HepG2 (cell line): ENCODE results near the gene ZFAND4. TPM values are rescaled to one million over a fixed set of nuclear protein-coding genes. Genes with fewer than 3 reads are reported as not detected.
"Not testable (repeated sequence)": the region's sequence is repeated elsewhere in the genome, so short reads cannot be mapped to it uniquely, and the experiment has no call there.

Source experiments
- ATAC-seq: fragments of 200-7000 bp; cut with Tn5 transposase; 3 replicates; pipeline ENCODE4 v1.9.1; 2020; ENCODE audit warnings: mild to moderate bottlenecking, moderate library complexity
- BruUV-seq: library from RNA; stranded (reverse); fragments of 400-500 nt; replicated peaks from 2 replicates; lab custom pipeline; 2021; lab: Mats Ljungman, UMichigan
- CTCF ChIA-PET: fragments of 300-600 bp; formaldehyde crosslinking; extraction: SDS; loops from one replicate; lab custom pipeline; 2021; ENCODE audit warnings: low total read pairs, inconsistent platforms, low intra/inter-chr PET ratio; lab: Yijun Ruan, JAX
- POLR2A ChIA-PET: fragments of 350-600 bp; sonication (Branson Sonifier 250); formaldehyde crosslinking; loops from one replicate; lab custom pipeline; 2020; ENCODE audit warnings: antibody characterized with exemption, inconsistent platforms; lab: Yijun Ruan, JAX
- DNase-seq: peaks from one replicate; pipeline ENCODE4 v3.0.0-alpha.2; 2015; ENCODE audit warnings: low spot score
- FAIRE-seq: peaks from 3 replicates; lab custom pipeline; 2011; peaks lifted over from hg19 to GRCh38; lab: Jason Lieb, UNC
- H2AFZ ChIP-seq: one replicate; pipeline ENCODE4 v1.6.1; 2011; ENCODE audit warnings: low read length, inconsistent platforms
- H3K27ac ChIP-seq: fragments of 300-600 bp; 3 replicates; pipeline ENCODE4 v1.8.0; 2011; ENCODE audit warnings: mixed run types, mild to moderate bottlenecking, mixed read lengths, low read length, inconsistent platforms; ENCODE audit not compliant: insufficient read depth; ENCODE audit errors: extremely low read length
- H3K27me3 ChIP-seq, 2 experiments: fragments of 200-600 bp in 1 of 2; 2 replicates in 1 of 2; 3 replicates in 1 of 2; pipeline versions ENCODE4 v1.6.0 to v1.8.0; 2011; ENCODE audit warnings: low read length in 2 of 2, mild to moderate bottlenecking in 2 of 2, moderate library complexity in 2 of 2, inconsistent platforms in 1 of 2; ENCODE audit not compliant: insufficient read depth in 2 of 2, control insufficient read depth in 1 of 2
- H3K36me3 ChIP-seq, 2 experiments: fragments of 200-600 bp in 1 of 2; replicated peaks in 1 of 2; 2 replicates in 1 of 2; 3 replicates in 1 of 2; pipeline versions ENCODE4 v1.5.1 to v1.8.0; 2011; ENCODE audit warnings: low read length in 2 of 2, inconsistent platforms in 1 of 2; ENCODE audit not compliant: insufficient read depth in 2 of 2, control insufficient read depth in 1 of 2
- H3K4me1 ChIP-seq: 2 replicates; pipeline ENCODE4 v1.5.1; 2012; ENCODE audit warnings: low read length, inconsistent platforms; ENCODE audit not compliant: insufficient read depth
- H3K4me2 ChIP-seq: 2 replicates; pipeline ENCODE4 v1.6.0; 2011; ENCODE audit warnings: low read depth, low read length, inconsistent platforms
- H3K4me3 ChIP-seq, 3 experiments: fragments of 200-600 bp in 1 of 3; sonication (generic), shearing (Covaris generic) in 1 of 3; replicated peaks in 1 of 3; 2 replicates each; pipeline ENCODE4 v1.5.1; 2011 to 2016; ENCODE audit warnings: low read length in 3 of 3, inconsistent platforms in 2 of 3, low read depth in 2 of 3, mild to moderate bottlenecking in 2 of 3, control low read depth in 1 of 3, mixed read lengths in 1 of 3; ENCODE audit not compliant: insufficient read depth in 1 of 3
- H3K79me2 ChIP-seq: one replicate; pipeline ENCODE4 v1.6.1; 2011; ENCODE audit warnings: low read length, inconsistent platforms; ENCODE audit not compliant: insufficient read depth
- H3K9ac ChIP-seq: 2 replicates; pipeline ENCODE4 v1.6.0; 2011; ENCODE audit warnings: mild to moderate bottlenecking, low read depth, low read length, inconsistent platforms; ENCODE audit not compliant: insufficient read depth
- H3K9me3 ChIP-seq: 2 replicates; pipeline ENCODE4 v1.5.1; 2012; ENCODE audit warnings: mild to moderate bottlenecking, low read length
- H4K20me1 ChIP-seq: 2 replicates; pipeline ENCODE4 v1.6.0; 2011; ENCODE audit warnings: inconsistent platforms, mild to moderate bottlenecking, low read length, moderate library complexity; ENCODE audit not compliant: insufficient read depth
- FOXA1 ChIP-seq, 2 experiments: fragments of 450-650 bp in 1 of 2; sonication (generic) in 1 of 2; formaldehyde crosslinking in 1 of 2; IDR thresholded peaks; 2 replicates each; pipeline versions ENCODE4 v1.4.0 to v1.6.1; 2016 to 2020; ENCODE audit warnings: missing genetic modification reagents in 1 of 2
- FOXA3 ChIP-seq: IDR thresholded peaks from 2 replicates; pipeline ENCODE4 v1.6.1; 2016; ENCODE audit warnings: missing genetic modification reagents, missing compliant biosample characterization
- FOXP1 ChIP-seq, 2 experiments: fragments of 450-650 bp in 1 of 2; IDR thresholded peaks; 2 replicates each; pipeline ENCODE4 v1.6.1; 2017 to 2018; ENCODE audit warnings: antibody characterized with exemption in 1 of 2
- FOXP4 ChIP-seq: sonication (generic); formaldehyde crosslinking; IDR thresholded peaks from 2 replicates; pipeline ENCODE4 v1.4.0; 2020; ENCODE audit warnings: missing genetic modification reagents
- FUBP1 ChIP-seq: sonication (generic); formaldehyde crosslinking; IDR thresholded peaks from 2 replicates; pipeline ENCODE4 v1.5.1; 2020; ENCODE audit warnings: missing genetic modification reagents, mild to moderate bottlenecking, borderline replicate concordance
- HNF4A ChIP-seq: sonication (generic); formaldehyde crosslinking; IDR thresholded peaks from 2 replicates; pipeline ENCODE4 v1.4.0; 2020; ENCODE audit warnings: missing genetic modification reagents
- PAXIP1 ChIP-seq: sonication (generic); formaldehyde crosslinking; conservative IDR thresholded peaks from 2 replicates; pipeline ENCODE4 v1.4.0; 2020; ENCODE audit warnings: mild to moderate bottlenecking, missing genetic modification reagents, moderate library complexity
- RFX3 ChIP-seq: IDR thresholded peaks from 2 replicates; pipeline ENCODE4 v1.6.1; 2016; ENCODE audit warnings: missing biosample characterization, missing genetic modification reagents
- SOX5 ChIP-seq: IDR thresholded peaks from 2 replicates; pipeline ENCODE4 v1.6.1; 2016; ENCODE audit warnings: borderline replicate concordance
- ZNF430 ChIP-seq: sonication (generic); formaldehyde crosslinking; IDR thresholded peaks from 2 replicates; pipeline ENCODE4 v1.9.0; 2021; ENCODE audit warnings: mild to moderate bottlenecking, missing genetic modification reagents
- ZNF543 ChIP-seq: sonication (generic); formaldehyde crosslinking; IDR thresholded peaks from 2 replicates; pipeline ENCODE4 v1.4.0; 2020; ENCODE audit warnings: mild to moderate bottlenecking, missing genetic modification reagents
- ZNF652 ChIP-seq: IDR thresholded peaks from 2 replicates; pipeline ENCODE4 v1.6.1; 2016; ENCODE audit warnings: low read depth, borderline replicate concordance
- WGBS: methylation state at CpG from one replicate; pipeline ENCODE4 v1.1.6; 2017; ENCODE audit warnings: low lambda C conversion rate; 5-methylcytosine and 5-hydroxymethylcytosine counted together
- in situ Hi-C: cut with HindIII; loops from 2 replicates; pipeline ENCODE4 v1.10.0; 2017; ENCODE audit warnings: low pct_unique_long_range_greater_than_20kb; ENCODE audit not compliant: extremely low pct_ligation_motif_present
- intact Hi-C: fragments of 100-400 bp; cut with micrococcal nuclease; formaldehyde crosslinking; loops from one replicate; pipeline ENCODE4 v1.10.0; 2022; ENCODE audit not compliant: unreplicated experiment
- polyA plus RNA-seq, 8 experiments: library from polyadenylated mRNA; depleted of rRNA in 3 of 8; stranded (reverse) in 7 of 8; unstranded in 1 of 8; fragments of >200 nt; fragmentation: Illumina TruSeq in 4 of 8; extraction: Trizol in 4 of 8; gene quantifications; 2 replicates each; pipeline versions ENCODE4 v1.2.1 to v1.2.3, GENCODE V29; 2011 to 2016; ENCODE audit warnings: low read depth in 4 of 8, missing spikeins in 1 of 8, mixed read lengths in 1 of 8; ENCODE audit not compliant: insufficient read depth in 1 of 8
- total RNA-seq, 5 experiments: library from RNA; depleted of rRNA; stranded (reverse); fragments of >200 nt; fragmentation: Illumina TruSeq; extraction: Trizol; gene quantifications; 2 replicates each; pipeline ENCODE4 v1.2.3, GENCODE V29; 2016; ENCODE audit warnings: low read depth in 1 of 5

The ZFAND4 gene
- total and polyA plus RNA-seq, 2 of the 13 experiments (the other 11 are each of a cell fraction or from before 2014, with no cell fraction given), result 2.9 to 9.2 TPM

GRCh38 chr10:45655219-45655618 is 17.4 kb downstream of the ZFAND4 start (continued):
- no peak for TF ChIP-seq ZNF430 (CRISPR knock-in tag)
- no peak for TF ChIP-seq ZNF543 (CRISPR knock-in tag)
- TF ChIP-seq ZNF652 (CRISPR knock-in tag), result no peak
- TF ChIP-seq FUBP1 (CRISPR knock-in tag), result no peak
- no peak for TF ChIP-seq RFX3 (CRISPR knock-in tag)
- TF ChIP-seq, all 625 proteins: peak for 0

GRCh38 chr10:45654753-45655141 is 17.8 kb downstream of the ZFAND4 start:
- in situ Hi-C loops, result loop anchor here (25.0 kb wide), 1 partner anchor 417 kb away; no protein-coding TSS in a partner anchor
- H3K27me3 ChIP-seq; BruUV-seq; intact Hi-C loops; H2AFZ ChIP-seq; H3K27ac ChIP-seq; DNase-seq; H4K20me1 ChIP-seq; H3K79me2 ChIP-seq; H3K9ac ChIP-seq; H3K4me3 ChIP-seq; H3K9me3 ChIP-seq; H3K36me3 ChIP-seq; POLR2A ChIA-PET; ATAC-seq; CTCF ChIA-PET; FAIRE-seq; H3K4me2 ChIP-seq; TF ChIP-seq FOXP1, FOXA1 (IDR thresholded peaks at IDR 0.05): not testable (repeated sequence)
- WGBS, result 43% methylated on average over 2 of the region's 2 CpGs
- TF ChIP-seq PAXIP1 (peak; percentile 26; the same call in 1 of the 2 replicates), FOXP1 (CRISPR knock-in tag; IDR thresholded peaks at IDR 0.05) (peak; percentile 65), FOXA1 (CRISPR knock-in tag; IDR thresholded peaks at IDR 0.05) (peak; percentile 34; the same call in 1 of the 2 replicates), SOX5 (CRISPR knock-in tag) (peak; percentile 22; the same call in 1 of the 2 replicates), HNF4A (CRISPR knock-in tag) (0 out of 2 replicates have a peak, but pooled peaks have one; percentile 13), FOXA3 (peak; percentile 57), FOXP4 (CRISPR knock-in tag) (0 out of 2 replicates have a peak, but pooled peaks have one; percentile 32)
- peaks cover 15% of the 10 kb centered on the region for H3K4me1 ChIP-seq
